ENCODE results near the gene TRABD. TPM values are rescaled to one million over a fixed set of nuclear protein-coding genes. Genes with fewer than 3 reads are reported as not detected.

Gene TRABD
- total RNA-seq, 6 experiments from 2014 or later: 25.0 to 36.0 (median 27.6) TPM

DNA sequence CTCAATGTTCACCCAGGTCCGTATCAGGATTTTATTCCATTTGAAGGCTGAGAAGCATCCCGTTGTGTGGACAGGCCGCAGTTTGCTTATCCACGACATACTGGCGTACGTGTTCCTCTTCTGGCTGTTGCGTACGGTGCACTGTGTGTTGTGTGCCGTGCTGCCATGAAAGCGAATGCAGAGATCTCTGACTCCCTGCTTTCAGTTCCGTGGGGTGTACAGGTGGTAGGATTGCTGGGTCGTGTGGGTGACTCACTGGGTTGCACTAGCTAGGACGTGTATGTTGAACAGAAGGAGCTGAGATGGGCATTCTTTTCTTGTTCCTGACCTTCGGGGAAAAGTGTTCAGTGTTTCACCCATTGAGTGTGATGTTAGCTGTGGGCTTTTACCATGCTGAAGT is 25.4 kb downstream of the TRABD start:
- TF ChIP-seq, protein P1, sequence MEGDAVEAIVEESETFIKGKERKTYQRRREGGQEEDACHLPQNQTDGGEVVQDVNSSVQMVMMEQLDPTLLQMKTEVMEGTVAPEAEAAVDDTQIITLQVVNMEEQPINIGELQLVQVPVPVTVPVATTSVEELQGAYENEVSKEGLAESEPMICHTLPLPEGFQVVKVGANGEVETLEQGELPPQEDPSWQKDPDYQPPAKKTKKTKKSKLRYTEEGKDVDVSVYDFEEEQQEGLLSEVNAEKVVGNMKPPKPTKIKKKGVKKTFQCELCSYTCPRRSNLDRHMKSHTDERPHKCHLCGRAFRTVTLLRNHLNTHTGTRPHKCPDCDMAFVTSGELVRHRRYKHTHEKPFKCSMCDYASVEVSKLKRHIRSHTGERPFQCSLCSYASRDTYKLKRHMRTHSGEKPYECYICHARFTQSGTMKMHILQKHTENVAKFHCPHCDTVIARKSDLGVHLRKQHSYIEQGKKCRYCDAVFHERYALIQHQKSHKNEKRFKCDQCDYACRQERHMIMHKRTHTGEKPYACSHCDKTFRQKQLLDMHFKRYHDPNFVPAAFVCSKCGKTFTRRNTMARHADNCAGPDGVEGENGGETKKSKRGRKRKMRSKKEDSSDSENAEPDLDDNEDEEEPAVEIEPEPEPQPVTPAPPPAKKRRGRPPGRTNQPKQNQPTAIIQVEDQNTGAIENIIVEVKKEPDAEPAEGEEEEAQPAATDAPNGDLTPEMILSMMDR (IDR thresholded peaks at IDR 0.05): no peak
- Mint-ChIP-seq H3K27ac (no peak overlapping the region), H3K9me3 (no peaks in the 10 kb centered on the region), H3K4me1 (ENCODE audit: low read depth) (no peaks in the 10 kb centered on the region), H3K4me3 (no peak overlapping the region), H3K27me3 (ENCODE audit: insufficient read depth) (peaks cover 8% of the 10 kb centered on the region), H3K36me3 (ENCODE audit: low read depth) (peaks cover 37% of the 10 kb centered on the region)
- no peak for DNase-seq

DNA sequence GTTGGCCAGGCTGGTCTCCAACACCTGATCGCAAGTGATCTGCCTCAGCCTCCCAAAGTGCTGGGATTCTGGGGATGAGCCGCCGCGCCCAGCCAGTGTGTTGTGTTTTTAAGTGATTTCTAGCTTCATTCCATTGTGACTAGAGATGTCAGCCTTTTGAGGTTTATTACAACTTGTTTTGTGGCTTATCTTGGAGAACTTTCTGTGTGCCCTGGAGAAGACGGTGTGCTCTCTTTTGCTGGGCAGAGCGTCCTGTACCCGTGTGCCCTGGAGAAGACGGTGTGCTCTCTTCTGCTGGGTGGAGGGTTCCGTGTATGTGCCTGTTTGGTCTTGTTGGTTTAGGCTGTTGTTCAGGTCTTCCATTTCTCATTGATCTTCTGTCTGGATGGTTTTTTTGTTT is 27.6 kb downstream of the TRABD start:
- Mint-ChIP-seq H3K9me3 (no peaks in the 10 kb centered on the region), H3K27me3 (ENCODE audit: insufficient read depth) (peaks cover 9% of the 10 kb centered on the region), H3K4me1 (ENCODE audit: low read depth) (no peaks in the 10 kb centered on the region), H3K36me3 (ENCODE audit: low read depth) (peaks cover 37% of the 10 kb centered on the region), H3K27ac (peak overlapping the region; percentile 19; the same call in 1 of the 2 replicates), H3K4me3 (no peak overlapping the region)
- DNase-seq: no peak
- TF ChIP-seq, protein P1 (IDR thresholded peaks at IDR 0.05): no peak

GRCh38 chr22:50215297-50216054 is 29.8 kb downstream of the TRABD start:
- H3K27ac Mint-ChIP-seq: no peak overlapping the region
- H3K4me3 Mint-ChIP-seq: no peak overlapping the region
- TF ChIP-seq, protein P1 (IDR thresholded peaks at IDR 0.05): no peak
- peaks cover 32% of the 10 kb centered on the region; the same call in 1 of the 2 replicates for H3K36me3 Mint-ChIP-seq (ENCODE audit: low read depth)
- no peaks in the 10 kb centered on the region for H3K4me1 Mint-ChIP-seq (ENCODE audit: low read depth)
- peaks cover 3% of the 10 kb centered on the region for H3K27me3 Mint-ChIP-seq (ENCODE audit: insufficient read depth)
- DNase-seq: no peak
- no peaks in the 10 kb centered on the region for H3K9me3 Mint-ChIP-seq

- no peaks in the 10 kb centered on the region for H3K4me1 Mint-ChIP-seq (ENCODE audit: low read depth)
- peaks cover 3% of the 10 kb centered on the region for H3K27me3 Mint-ChIP-seq (ENCODE audit: insufficient read depth)
- TF ChIP-seq, protein P1 (IDR thresholded peaks at IDR 0.05): no peak
- H3K9me3 Mint-ChIP-seq: no peaks in the 10 kb centered on the region
- no peak overlapping the region for H3K27ac Mint-ChIP-seq
- H3K4me3 Mint-ChIP-seq: no peak overlapping the region
- peaks cover 29% of the 10 kb centered on the region; the same call in 1 of the 2 replicates for H3K36me3 Mint-ChIP-seq (ENCODE audit: low read depth)
- no peak for DNase-seq
These were observed 30.5 kb downstream of the TRABD start for GRCh38 chr22:50216055-50216683.

GRCh38 chr22:50216684-50217520 is 31.2 kb downstream of the TRABD start:
- no peak overlapping the region; the same call in 1 of the 2 replicates for H3K4me3 Mint-ChIP-seq

More at GRCh38 chr22:50216684-50217520, 31.2 kb downstream of the TRABD start:
- Mint-ChIP-seq H3K4me1 (ENCODE audit: low read depth) (no peaks in the 10 kb centered on the region), H3K9me3 (no peaks in the 10 kb centered on the region), H3K36me3 (ENCODE audit: low read depth) (peaks cover 27% of the 10 kb centered on the region; the same call in 1 of the 2 replicates), H3K27me3 (ENCODE audit: insufficient read depth) (peaks cover 2% of the 10 kb centered on the region), H3K27ac (no peak overlapping the region)
- no peak for DNase-seq
- TF ChIP-seq, protein P1 (IDR thresholded peaks at IDR 0.05): no peak
